Measurements from ENCODE around the gene MIDN. TPM values are rescaled to one million over a fixed set of nuclear protein-coding genes. Genes with fewer than 3 reads are reported as not detected.

MIDN gene
- total and polyA plus RNA-seq, 10 of the 15 experiments (the other 5 are each of a cell fraction or from before 2014, with no cell fraction given) = 0.38 to 51.5 (median 7.2) TPM

GRCh38 chr19:1251330-1252220, 3.2 kb downstream of the MIDN start (continued):
- TF ChIP-seq EED (IDR thresholded peaks at IDR 0.05; ENCODE audit: low read depth) = peak; percentile 21; the same call in 1 of the 2 replicates
- TF ChIP-seq ATF7 (IDR thresholded peaks at IDR 0.05; ENCODE audit: low read depth) = no peak
- TF ChIP-seq NFYA (IDR thresholded peaks at IDR 0.05; ENCODE audit: borderline replicate concordance, low read depth, low read length) = no peak
- no peak for TF ChIP-seq CBX5 (IDR thresholded peaks at IDR 0.05; ENCODE audit: low read depth)
- no peak for TF ChIP-seq RBBP5 (conservative IDR thresholded peaks at IDR 0.05)
- TF ChIP-seq CTCF (IDR thresholded peaks at IDR 0.05 in 2 of 3, conservative IDR thresholded peaks at IDR 0.05 in 1 of 3; ENCODE audit: control insufficient read depth in 2 of 3, extremely low read depth in 1 of 3, insufficient read depth in 1 of 3, low read depth in 3 of 3, low read length in 3 of 3) = no peak
- peak; percentile 80; the same call in 1 of the 2 replicates for TF ChIP-seq HDGF (IDR thresholded peaks at IDR 0.05)
- TF ChIP-seq ZNF592 (IDR thresholded peaks at IDR 0.05) = no peak
- TF ChIP-seq NFYB (IDR thresholded peaks at IDR 0.05; ENCODE audit: insufficient read depth, low read depth, low read length) = no peak
- no peak for TF ChIP-seq SUPT20H (IDR thresholded peaks at IDR 0.05; ENCODE audit: borderline replicate concordance, control insufficient read depth, low read depth, low read length)
- TF ChIP-seq NR2F1 (conservative IDR thresholded peaks at IDR 0.05) = 0 out of 2 replicates have a peak, but pooled peaks have one; percentile 50
- TF ChIP-seq RUNX3 (IDR thresholded peaks at IDR 0.05; ENCODE audit: low read length) = no peak; the same call in 1 of the 2 replicates
- no peak; the same call in 1 of the 2 replicates for TF ChIP-seq SMAD5 (IDR thresholded peaks at IDR 0.05; ENCODE audit: low read depth)
- no peak for TF ChIP-seq IKZF2 (IDR thresholded peaks at IDR 0.05)
- no peak for TF ChIP-seq EZH2 (IDR thresholded peaks at IDR 0.05; ENCODE audit: borderline replicate concordance, control insufficient read depth, low read depth, low read length)
- TF ChIP-seq RAD51 (IDR thresholded peaks at IDR 0.05) = no peak
- peak in 1 of 2 experiments; percentile 58; a peak in 1 of 3 replicates for TF ChIP-seq EGR1 (IDR thresholded peaks at IDR 0.05; ENCODE audit: borderline replicate concordance in 1 of 2, low read depth in 2 of 2, low read length in 2 of 2)
- 0 out of 2 replicates have a peak, but pooled peaks have one; percentile 21 for TF ChIP-seq MAX (IDR thresholded peaks at IDR 0.05; ENCODE audit: low read depth, low read length)
- TF ChIP-seq POLR2AphosphoS2 (IDR thresholded peaks at IDR 0.05; ENCODE audit: low read depth, low read length) = 0 out of 2 replicates have a peak, but pooled peaks have one; percentile 25
- TF ChIP-seq CREM (IDR thresholded peaks at IDR 0.05; ENCODE audit: low read depth) = no peak
- TF ChIP-seq NRF1 (conservative IDR thresholded peaks at IDR 0.05; ENCODE audit: low read depth, low read length) = no peak
- TF ChIP-seq MTA3 (IDR thresholded peaks at IDR 0.05; ENCODE audit: borderline replicate concordance, low read length) = no peak
- TF ChIP-seq ZNF384 (IDR thresholded peaks at IDR 0.05; ENCODE audit: borderline replicate concordance, low read depth, low read length) = no peak

Measured in GM12878 (cell line).